Kidney epithelial cell (primary cell): ENCODE data around the gene EPHB1. TPM values are rescaled to one million over a fixed set of nuclear protein-coding genes. Genes with fewer than 3 reads are reported as not detected.

Experiments used
- DNase-seq: peaks from one replicate; pipeline ENCODE4 v3.0.0-alpha.2; 2010; ENCODE audit warnings: low read depth
- H3K27me3 ChIP-seq: 2 replicates; pipeline ENCODE4 v1.6.0; 2011; ENCODE audit warnings: low read length; ENCODE audit not compliant: control insufficient read depth, insufficient read depth
- H3K36me3 ChIP-seq: 2 replicates; pipeline ENCODE4 v1.5.1; 2011; ENCODE audit warnings: low read length; ENCODE audit not compliant: control insufficient read depth, insufficient read depth
- H3K4me3 ChIP-seq: 2 replicates; pipeline ENCODE4 v1.5.1; 2011; ENCODE audit warnings: low read depth, mild to moderate bottlenecking, control low read depth, low read length
- total RNA-seq: library from RNA; depleted of rRNA; stranded (reverse); fragments of >200 nt; gene quantifications from 2 replicates; pipeline ENCODE4 v1.2.3, GENCODE V29; 2015
- TF ChIP-seq, protein P1 (sequence below): IDR thresholded peaks from 2 replicates; pipeline ENCODE4 v1.5.1; 2011; ENCODE audit warnings: mild to moderate bottlenecking, moderate library complexity, low read length, control low read depth, inconsistent platforms; ENCODE audit not compliant: insufficient read depth, poor library complexity, severe bottlenecking

Gene EPHB1
- total RNA-seq, 1 donor from 2014 or later = 10.8 TPM

DNA sequence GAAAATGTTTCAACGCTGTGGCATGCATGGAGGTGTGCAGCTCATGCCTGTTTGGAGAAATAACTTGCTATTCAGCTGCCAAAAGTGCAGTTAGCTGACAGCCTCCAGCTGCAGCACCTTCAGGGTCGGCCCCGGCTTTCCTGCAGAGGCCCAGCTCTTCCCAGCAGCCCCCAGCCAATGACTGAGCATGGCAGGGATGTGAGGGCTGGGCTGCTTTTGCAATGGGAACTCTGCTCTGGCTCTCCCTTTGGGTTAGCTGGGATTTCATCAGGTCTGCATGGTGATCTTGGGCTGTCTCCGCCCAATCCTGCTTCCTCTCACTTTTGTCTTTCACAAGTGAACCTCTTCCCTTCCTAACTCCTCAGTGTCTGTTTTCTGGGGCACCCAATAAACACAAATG is 396.6 kb downstream of the EPHB1 start:
- no peak for DNase-seq
- Histone ChIP-seq H3K27me3 (no peaks in the 10 kb centered on the region), H3K36me3 (no peaks in the 10 kb centered on the region), H3K4me3 (no peak overlapping the region)
- TF ChIP-seq, protein P1, sequence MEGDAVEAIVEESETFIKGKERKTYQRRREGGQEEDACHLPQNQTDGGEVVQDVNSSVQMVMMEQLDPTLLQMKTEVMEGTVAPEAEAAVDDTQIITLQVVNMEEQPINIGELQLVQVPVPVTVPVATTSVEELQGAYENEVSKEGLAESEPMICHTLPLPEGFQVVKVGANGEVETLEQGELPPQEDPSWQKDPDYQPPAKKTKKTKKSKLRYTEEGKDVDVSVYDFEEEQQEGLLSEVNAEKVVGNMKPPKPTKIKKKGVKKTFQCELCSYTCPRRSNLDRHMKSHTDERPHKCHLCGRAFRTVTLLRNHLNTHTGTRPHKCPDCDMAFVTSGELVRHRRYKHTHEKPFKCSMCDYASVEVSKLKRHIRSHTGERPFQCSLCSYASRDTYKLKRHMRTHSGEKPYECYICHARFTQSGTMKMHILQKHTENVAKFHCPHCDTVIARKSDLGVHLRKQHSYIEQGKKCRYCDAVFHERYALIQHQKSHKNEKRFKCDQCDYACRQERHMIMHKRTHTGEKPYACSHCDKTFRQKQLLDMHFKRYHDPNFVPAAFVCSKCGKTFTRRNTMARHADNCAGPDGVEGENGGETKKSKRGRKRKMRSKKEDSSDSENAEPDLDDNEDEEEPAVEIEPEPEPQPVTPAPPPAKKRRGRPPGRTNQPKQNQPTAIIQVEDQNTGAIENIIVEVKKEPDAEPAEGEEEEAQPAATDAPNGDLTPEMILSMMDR = no peak

DNA sequence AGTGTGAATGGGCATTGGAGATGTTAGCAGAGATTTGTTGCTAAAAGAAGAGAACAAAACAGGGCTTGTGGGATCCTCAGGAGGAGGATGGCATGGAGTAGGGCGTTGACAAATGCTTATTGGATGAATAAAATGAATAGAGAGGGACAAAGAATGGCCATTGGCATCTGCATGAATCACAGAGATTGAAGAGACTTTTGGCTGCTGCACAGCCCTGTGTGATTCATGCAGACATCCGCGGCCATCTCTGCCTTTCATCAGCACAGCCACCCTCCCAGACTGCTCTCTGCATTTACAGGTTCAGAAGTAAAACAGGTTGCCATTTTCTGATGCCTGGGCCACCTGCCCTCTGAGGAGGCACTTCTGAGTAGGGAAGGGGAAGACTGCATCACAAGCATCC is 397.9 kb downstream of the EPHB1 start:
- Histone ChIP-seq H3K27me3 (no peaks in the 10 kb centered on the region), H3K36me3 (no peaks in the 10 kb centered on the region), H3K4me3 (no peak overlapping the region)
- no peak for DNase-seq
- TF ChIP-seq, protein P1 = no peak

DNA sequence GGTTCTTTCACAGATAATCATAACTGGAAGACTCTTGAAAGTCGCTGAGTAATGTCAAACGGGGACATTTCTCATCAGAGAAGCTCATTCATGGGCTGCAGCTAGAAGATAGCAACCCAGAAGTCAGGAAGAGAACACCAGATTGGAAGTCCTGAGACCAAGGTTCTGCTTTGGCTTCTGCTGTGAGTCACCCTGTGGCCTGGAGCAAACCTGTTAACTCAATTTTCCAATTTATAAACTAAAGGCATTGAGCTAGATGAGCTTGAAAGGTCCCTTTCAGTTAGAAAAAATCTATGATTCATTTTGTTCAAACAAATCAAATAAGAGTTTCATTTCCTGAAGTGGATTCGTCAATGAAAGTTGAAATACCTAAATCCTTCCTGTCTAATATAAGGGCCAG is 402.2 kb downstream of the EPHB1 start:
- TF ChIP-seq, protein P1 = no peak
- DNase-seq = no peak
- Histone ChIP-seq H3K4me3 (no peak overlapping the region), H3K27me3 (no peaks in the 10 kb centered on the region), H3K36me3 (no peaks in the 10 kb centered on the region)

DNA sequence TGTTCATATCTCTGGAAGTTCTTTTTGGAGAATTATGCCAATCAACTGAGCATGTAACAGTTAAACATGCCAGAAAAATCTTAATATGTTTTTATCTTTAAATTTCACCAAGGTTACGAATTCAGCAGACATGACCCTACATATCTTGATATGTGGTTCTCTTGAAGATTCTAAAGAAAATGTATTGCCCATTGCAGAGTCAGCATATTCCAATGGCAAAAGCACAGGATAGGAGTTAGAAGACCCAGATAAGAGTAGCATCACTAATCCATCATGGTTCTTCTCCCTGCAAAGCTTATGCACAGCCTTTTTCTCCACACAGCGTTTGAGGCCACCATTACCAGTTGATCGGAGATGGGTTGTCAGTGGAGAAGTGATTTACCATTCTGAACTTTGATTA is 402.8 kb downstream of the EPHB1 start:
- Histone ChIP-seq H3K27me3 (no peaks in the 10 kb centered on the region), H3K4me3 (no peak overlapping the region), H3K36me3 (no peaks in the 10 kb centered on the region)
- TF ChIP-seq, protein P1 = no peak
- no peak for DNase-seq

DNA sequence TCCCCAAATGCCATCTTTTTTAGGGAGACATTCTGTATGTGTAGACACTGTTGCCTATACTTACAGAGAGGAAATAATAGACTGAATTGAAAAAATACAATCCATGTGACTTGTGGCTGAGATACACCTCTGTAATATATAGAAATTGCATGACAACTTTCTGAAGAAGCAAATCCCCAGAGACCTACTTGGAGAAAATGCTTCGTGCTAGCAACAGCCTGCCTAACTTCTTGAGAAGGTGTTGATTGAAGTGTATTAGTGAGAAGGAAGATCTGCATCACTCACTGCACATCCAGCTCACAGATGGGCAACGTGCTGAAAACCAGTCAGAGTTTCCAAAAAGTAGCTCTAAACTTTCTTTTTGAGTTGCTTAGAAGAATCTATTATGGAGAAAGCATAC is 404.1 kb downstream of the EPHB1 start:
- TF ChIP-seq, protein P1 = no peak
- Histone ChIP-seq H3K36me3 (no peaks in the 10 kb centered on the region), H3K27me3 (no peaks in the 10 kb centered on the region), H3K4me3 (no peak overlapping the region)
- DNase-seq = no peak

DNA sequence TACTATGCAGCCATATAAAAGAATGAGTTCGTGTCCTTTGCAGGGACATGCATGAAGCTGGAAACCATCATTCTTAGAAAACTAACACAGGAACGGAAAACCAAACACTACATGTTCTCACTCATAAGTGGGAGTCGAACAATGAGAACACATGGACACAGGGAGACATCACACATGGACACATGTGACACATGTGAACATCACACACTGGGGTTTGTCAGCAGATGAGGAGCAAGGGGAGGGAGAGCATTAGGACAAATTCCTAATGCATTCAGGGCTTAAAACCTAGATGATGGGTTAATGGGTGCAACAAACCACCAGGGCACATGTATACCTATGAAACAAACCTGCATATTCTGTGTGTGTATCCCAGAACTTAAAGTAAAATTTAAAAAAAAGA is 408.0 kb downstream of the EPHB1 start:
- Histone ChIP-seq H3K4me3 (no peak overlapping the region), H3K27me3 (no peaks in the 10 kb centered on the region), H3K36me3 (no peaks in the 10 kb centered on the region)
- no peak for DNase-seq
- TF ChIP-seq, protein P1 = no peak
